ENCODE measurements around the gene GPAM.

DNA sequence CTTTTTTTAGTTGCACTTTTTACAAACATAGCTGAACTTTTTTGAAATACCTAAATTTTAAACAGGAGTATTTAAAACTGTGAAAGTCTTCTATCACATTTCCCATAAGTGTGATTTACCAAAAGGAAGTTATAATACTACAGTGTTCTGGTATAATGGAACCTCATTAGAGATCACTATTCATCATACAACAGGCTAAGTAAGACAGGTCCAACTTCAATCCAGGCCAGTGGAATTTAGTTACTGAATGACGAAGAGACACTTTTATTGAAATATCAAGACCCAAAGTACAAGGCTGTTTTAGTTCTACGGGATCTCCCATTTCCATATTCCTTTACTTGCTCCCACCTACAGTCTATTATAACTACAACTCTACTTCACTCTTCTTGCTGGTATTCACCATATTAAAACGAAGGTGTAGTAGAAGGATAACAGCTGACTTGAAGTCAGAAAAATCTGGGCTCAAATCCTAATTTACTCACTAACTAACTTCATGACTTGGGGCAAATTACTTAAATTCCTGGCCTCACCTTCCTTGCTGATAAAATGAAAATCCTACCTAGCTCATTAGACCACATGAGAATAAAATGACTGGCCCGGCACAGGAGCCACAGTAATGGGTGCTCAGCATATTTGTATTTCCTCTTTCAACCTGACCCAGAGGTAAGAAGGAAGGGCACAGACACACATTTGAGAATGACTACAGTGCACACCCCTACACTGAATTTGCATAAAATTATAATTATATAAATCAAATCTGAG is 21.6 kb downstream of the GPAM start:
- TF ChIP-seq, protein P1, sequence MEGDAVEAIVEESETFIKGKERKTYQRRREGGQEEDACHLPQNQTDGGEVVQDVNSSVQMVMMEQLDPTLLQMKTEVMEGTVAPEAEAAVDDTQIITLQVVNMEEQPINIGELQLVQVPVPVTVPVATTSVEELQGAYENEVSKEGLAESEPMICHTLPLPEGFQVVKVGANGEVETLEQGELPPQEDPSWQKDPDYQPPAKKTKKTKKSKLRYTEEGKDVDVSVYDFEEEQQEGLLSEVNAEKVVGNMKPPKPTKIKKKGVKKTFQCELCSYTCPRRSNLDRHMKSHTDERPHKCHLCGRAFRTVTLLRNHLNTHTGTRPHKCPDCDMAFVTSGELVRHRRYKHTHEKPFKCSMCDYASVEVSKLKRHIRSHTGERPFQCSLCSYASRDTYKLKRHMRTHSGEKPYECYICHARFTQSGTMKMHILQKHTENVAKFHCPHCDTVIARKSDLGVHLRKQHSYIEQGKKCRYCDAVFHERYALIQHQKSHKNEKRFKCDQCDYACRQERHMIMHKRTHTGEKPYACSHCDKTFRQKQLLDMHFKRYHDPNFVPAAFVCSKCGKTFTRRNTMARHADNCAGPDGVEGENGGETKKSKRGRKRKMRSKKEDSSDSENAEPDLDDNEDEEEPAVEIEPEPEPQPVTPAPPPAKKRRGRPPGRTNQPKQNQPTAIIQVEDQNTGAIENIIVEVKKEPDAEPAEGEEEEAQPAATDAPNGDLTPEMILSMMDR (IDR thresholded peaks at IDR 0.05) = no peak
- no peak for TF ChIP-seq POLR2A (IDR thresholded peaks at IDR 0.05)
